Measurements from ENCODE around the gene GEMIN5. TPM values are rescaled to one million over a fixed set of nuclear protein-coding genes. Genes with fewer than 3 reads are reported as not detected.
A peak's percentile ranks its signal among the peaks of the same experiment; 100 is the strongest.

Gene GEMIN5
- total RNA-seq, 1 donor from 2014 or later = 11.0 TPM

- Histone ChIP-seq H3K4me3 (no peak overlapping the region), H3K4me1 (no peaks in the 10 kb centered on the region), H3K27ac (no peak overlapping the region), H3K27me3 (no peaks in the 10 kb centered on the region), H3K36me3 (peaks cover 40 to 63% of the 10 kb centered on the region in 2 donors), H3K9me3 (no peaks in the 10 kb centered on the region)
- DNase-seq (ENCODE audit: low spot score in 2 of 2) = no peak
- no peak for TF ChIP-seq CTCF (IDR thresholded peaks at IDR 0.05)
- intact Hi-C loops (cut with DNase I) = no loop called here
Observed at GRCh38 chr5:154866841-154867240, 71.2 kb downstream of the GEMIN5 start.

GRCh38 chr5:154865466-154866184 is 72.4 kb downstream of the GEMIN5 start:
- no peak for DNase-seq (ENCODE audit: low spot score in 2 of 2)

GRCh38 chr5:154863291-154864080 is 74.5 kb downstream of the GEMIN5 start:
- Histone ChIP-seq H3K4me3 (no peak overlapping the region), H3K9me3 (no peaks in the 10 kb centered on the region), H3K27me3 (no peaks in the 10 kb centered on the region), H3K36me3 (peaks cover 28 to 45% of the 10 kb centered on the region in 2 donors), H3K4me1 (peaks cover 0 to 17% of the 10 kb centered on the region in 2 donors), H3K27ac (no peak overlapping the region)
- TF ChIP-seq CTCF (IDR thresholded peaks at IDR 0.05) = no peak
- DNase-seq (ENCODE audit: low spot score in 2 of 2) = peak in 1 of 2 donors; percentile 38
- intact Hi-C loops (cut with DNase I) = no loop called here

More at GRCh38 chr5:154865466-154866184, 72.4 kb downstream of the GEMIN5 start:
- intact Hi-C loops (cut with DNase I) = no loop called here
- no peak for TF ChIP-seq CTCF (IDR thresholded peaks at IDR 0.05)
- H3K4me3 ChIP-seq = no peak overlapping the region
- H3K36me3 ChIP-seq = peaks cover 29 to 53% of the 10 kb centered on the region in 2 donors
- no peaks in the 10 kb centered on the region for H3K9me3 ChIP-seq
- no peaks in the 10 kb centered on the region for H3K27me3 ChIP-seq
- peaks cover 0 to 6% of the 10 kb centered on the region in 2 donors for H3K4me1 ChIP-seq
- no peak overlapping the region for H3K27ac ChIP-seq

- no peak for TF ChIP-seq CTCF (IDR thresholded peaks at IDR 0.05)
- Histone ChIP-seq H3K9me3 (no peaks in the 10 kb centered on the region), H3K27me3 (no peaks in the 10 kb centered on the region), H3K4me1 (peaks cover 0 to 17% of the 10 kb centered on the region in 2 donors), H3K36me3 (peaks cover 28 to 40% of the 10 kb centered on the region in 2 donors), H3K27ac (no peak overlapping the region), H3K4me3 (no peak overlapping the region)
- DNase-seq (ENCODE audit: low spot score in 2 of 2) = peak in 1 of 2 donors; percentile 8
- intact Hi-C loops (cut with DNase I) = no loop called here
Observed at GRCh38 chr5:154862766-154863165, 75.2 kb downstream of the GEMIN5 start.

GRCh38 chr5:154861946-154862345 is 76.1 kb downstream of the GEMIN5 start:
- H3K27ac ChIP-seq = no peak overlapping the region
- peak in 1 of 2 donors; percentile 18 for DNase-seq (ENCODE audit: low spot score in 2 of 2)
- peaks cover 27 to 32% of the 10 kb centered on the region in 2 donors for H3K36me3 ChIP-seq
- no peaks in the 10 kb centered on the region for H3K9me3 ChIP-seq
- peaks cover 0 to 17% of the 10 kb centered on the region in 2 donors for H3K4me1 ChIP-seq
- no peaks in the 10 kb centered on the region for H3K27me3 ChIP-seq
- no peak overlapping the region for H3K4me3 ChIP-seq
- intact Hi-C loops (cut with DNase I) = no loop called here
- no peak for TF ChIP-seq CTCF (IDR thresholded peaks at IDR 0.05)
